Kidney capillary endothelial cell (primary cell): Measurements from ENCODE around the gene KLK1.
"Not testable (repeated sequence)": the region's sequence is repeated elsewhere in the genome, so short reads cannot be mapped to it uniquely, and the experiment has no call there.

Experiments used
- DNase-seq: peaks from one replicate; pipeline ENCODE4 v3.0.0-alpha.2; 2018; ENCODE audit warnings: low spot score

The KLK1 gene

GRCh38 chr19:50812474-50812873, 11.1 kb downstream of the KLK1 start:
- DNase-seq, result no peak

DNA sequence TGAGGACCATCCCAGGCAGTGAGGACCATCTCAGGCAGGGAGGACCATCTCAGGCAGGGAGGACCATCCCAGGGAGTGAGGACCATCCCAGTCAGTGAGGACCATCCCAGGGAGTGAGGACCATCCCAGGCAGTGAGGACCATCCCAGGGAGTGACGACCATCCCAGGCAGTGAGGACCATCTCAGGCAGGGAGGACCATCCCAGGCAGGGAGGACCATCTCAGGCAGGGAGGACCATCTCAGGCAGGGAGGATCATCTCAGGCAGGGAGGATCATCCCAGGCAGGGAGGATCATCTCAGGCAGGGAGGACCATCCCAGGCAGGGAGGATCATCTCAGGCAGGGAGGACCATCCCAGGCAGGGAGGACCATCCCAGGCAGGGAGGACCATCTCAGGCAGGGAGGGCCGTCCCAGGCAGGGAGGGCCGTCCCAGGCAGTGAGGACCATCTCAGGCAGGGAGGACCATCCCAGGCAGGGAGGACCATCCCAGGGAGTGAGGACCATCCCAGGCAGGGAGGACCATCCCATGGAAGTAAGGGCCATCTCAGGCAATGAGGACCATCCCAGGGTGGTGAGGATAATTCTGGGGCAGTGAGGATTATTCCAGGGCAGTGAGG, 11.9 kb downstream of the KLK1 start:
- not testable (repeated sequence) for DNase-seq

DNA sequence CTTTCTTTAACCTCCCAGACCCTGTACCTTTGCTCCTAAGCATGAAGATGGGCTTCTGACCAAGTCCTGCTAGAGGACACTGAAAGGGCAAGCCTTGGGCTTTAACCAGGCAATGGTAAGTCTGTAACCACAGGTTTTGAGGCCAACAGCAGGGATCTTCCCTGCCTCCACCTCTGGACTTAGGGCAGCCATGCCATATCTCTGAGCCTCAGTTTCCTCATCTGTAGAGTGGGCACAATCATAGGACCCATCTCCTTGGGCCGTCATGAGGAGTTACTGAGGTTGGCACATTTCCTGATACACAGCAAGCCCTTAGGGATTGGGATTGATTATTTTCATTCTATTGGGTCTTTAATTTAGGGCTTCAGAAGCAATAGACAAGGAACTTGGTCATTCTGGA, 14.7 kb downstream of the KLK1 start:
- DNase-seq, result no peak

DNA sequence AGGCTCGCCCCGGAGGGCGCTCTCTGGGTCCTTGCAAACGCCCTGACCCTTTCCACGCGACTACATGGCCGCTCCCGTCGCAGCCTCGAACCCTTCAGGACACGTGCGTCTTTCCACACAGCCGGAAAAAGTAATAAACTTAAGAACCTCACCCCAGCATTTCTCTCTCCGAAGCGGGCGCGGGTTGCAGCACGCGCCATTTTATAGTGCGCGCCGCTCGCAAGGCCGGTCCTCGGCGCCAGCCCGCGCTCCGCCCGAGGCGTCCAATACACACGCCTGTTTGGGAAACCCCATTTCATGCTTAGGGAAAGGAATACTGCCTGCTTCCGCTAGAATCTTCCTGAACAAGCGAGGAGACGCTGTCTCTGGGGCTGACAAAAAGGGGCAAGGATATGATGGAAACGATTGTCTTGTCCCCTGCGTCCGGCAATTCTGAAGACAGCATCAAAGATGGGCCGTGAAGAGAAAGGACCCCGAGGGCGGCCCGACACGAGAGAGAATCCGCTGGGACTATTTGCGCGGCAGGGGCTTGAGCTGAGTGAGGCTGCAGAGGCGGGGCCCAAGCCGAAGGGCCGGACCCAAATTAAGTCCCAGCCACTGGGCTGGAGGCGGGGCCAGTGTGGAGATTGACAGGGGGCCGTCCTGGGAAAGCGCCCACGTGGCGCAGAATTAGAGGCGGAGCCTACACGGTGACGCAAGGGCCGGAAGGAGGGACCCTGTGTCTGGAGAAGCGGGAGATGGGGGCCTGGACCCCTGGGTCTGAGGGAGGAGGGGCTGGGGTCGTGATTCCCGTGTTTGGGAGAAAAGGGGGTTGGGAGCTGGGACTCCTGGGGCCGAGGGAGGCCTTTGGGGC, 18.9 kb downstream of the KLK1 start:
- DNase-seq, result peak; percentile 96

DNA sequence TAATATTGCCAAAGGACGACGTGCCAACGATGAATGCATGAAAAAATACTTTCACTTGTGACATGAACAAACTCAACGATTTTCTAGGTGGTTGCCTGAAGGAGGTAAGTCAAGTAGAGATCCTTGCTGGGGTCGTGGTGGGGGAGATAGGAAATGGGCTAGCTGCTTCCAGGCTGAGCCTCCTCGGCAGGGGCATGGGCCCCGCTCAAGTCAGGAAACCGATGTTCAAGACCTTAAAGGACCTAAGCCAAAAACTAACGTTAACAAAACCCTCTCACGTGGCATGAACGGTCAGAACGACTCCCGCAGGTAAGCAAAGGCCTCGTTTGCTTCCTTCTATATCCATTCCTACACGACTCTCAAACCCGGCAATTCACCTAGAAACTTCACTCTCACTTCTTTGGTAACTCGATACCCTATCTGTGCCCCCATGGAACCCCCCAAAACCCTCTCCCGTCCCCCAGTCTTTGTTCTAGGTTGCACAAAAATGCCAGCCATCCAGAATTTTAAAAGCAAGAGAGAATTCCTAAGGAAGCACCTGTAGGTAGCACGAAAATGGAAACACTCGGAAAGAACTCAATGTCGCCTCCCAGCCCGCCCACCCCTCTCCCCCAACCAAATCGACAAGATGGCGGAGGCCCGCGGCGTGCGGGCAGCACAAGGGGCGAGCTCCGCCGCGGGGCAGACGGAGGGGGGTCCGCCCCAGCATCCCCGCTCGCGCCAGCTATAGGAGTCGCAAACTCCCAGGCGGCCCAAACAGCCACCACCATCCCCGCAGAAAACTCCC, 19.8 kb downstream of the KLK1 start:
- DNase-seq, result no peak

DNA sequence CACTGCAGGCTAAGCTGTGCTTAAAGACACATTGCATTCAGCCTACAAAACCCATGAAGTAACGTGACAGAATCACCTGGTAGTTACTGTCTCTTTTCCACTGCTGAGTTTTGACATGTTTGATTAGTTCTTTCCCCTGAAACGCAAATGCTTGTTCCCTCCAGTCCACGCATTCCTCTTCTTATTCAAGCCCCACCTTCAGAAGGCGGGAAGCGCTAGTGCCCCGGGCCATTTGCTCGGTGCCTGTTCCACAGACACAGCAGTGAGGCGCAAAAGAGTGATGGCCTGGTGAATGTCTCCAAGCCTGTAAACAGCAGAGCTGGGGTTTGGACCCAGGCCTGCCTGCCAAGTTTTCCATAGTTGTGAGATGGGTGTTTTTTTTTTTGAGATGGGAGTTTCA, 22.5 kb downstream of the KLK1 start:
- DNase-seq, result no peak

DNA sequence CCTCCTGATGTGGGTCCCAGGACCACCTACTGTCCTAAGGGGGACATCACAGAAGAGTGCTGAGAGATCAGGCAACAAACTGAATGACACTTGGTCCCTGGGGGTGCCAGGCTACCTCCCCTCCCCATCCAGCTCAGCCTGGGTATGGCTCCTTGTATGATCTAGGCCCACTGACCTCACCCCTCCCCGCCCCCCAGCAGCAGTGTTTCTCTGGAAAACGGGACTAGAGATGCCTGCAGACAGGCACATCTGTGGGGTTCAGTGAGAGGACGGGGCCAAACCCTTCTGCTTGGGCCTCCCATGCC, 24.1 kb downstream of the KLK1 start:
- no peak for DNase-seq

GRCh38 chr19:50798659-50799546, 24.7 kb downstream of the KLK1 start:
- no peak for DNase-seq

- DNase-seq, result no peak
Measured at GRCh38 chr19:50797781-50798658, 25.6 kb downstream of the KLK1 start.

DNA sequence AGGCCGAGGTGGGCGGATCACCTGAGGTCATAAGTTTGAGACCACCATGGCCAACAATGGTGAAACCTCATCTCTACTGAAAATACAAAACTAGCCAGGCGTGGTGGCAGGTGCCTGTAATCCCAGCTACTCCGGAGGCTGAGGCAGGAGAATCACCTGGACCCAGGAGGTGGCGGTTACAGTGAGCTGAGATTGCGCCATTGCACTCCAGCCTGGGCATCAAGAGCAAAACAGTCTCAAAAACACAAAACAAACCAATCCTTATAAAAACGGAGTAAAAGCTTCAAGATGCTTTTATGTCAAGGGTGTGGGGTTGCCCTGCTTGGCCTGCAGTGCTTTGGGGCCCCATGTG, 26.2 kb downstream of the KLK1 start:
- no peak for DNase-seq

GRCh38 chr19:50796634-50797428, 26.8 kb downstream of the KLK1 start:
- DNase-seq, result no peak

DNA sequence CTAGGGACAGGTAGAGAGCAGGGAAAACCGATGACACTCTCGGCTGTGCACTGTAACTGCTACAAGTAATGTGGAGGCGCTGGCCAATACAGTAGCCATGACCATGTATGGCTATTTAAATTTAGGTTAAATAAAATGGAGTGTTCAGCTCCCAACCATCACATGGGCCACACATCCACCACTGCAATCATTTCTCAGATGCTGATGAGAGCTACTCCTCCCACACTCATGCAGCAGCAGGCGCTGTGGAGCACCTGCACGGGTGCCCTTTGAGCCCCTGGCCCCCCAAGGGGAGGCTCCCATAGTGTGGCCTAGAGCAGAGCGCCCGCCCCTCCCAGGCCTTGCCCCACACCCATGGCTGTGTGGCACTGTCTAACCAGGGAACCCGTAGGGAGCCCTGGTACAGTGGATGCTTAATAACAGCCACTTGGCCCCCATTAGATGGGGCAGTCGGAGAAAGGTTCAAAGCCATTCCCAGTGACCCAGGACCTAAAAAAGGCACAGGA, 27.4 kb downstream of the KLK1 start:
- DNase-seq, result no peak

- no peak for DNase-seq
Measured at GRCh38 chr19:50795664-50796073, 27.9 kb downstream of the KLK1 start.

GRCh38 chr19:50794876-50795663, 28.5 kb downstream of the KLK1 start:
- no peak for DNase-seq

- DNase-seq, result no peak
Measured at GRCh38 chr19:50794074-50794875, 29.3 kb downstream of the KLK1 start.

GRCh38 chr19:50793558-50794065, 30.0 kb downstream of the KLK1 start:
- no peak for DNase-seq

- no peak for DNase-seq
Measured at GRCh38 chr19:50792272-50793250, 31.0 kb downstream of the KLK1 start.
